Stimulated activated CD8-positive, alpha-beta memory T cell treated with anti-CD3 and anti-CD28 coated beads, Interleukin-15, amount 100 ng/mL, for 1 hour (primary cell): ENCODE results near the gene TKTL1.
"Not testable (repeated sequence)": the region's sequence is repeated elsewhere in the genome, so short reads cannot be mapped to it uniquely, and the experiment has no call there.

ENCODE experiments used
- DNase-seq: peaks from one replicate; pipeline ENCODE4 v3.0.0-alpha.2; 2020; ENCODE audit warnings: low read depth

TKTL1 gene

DNA sequence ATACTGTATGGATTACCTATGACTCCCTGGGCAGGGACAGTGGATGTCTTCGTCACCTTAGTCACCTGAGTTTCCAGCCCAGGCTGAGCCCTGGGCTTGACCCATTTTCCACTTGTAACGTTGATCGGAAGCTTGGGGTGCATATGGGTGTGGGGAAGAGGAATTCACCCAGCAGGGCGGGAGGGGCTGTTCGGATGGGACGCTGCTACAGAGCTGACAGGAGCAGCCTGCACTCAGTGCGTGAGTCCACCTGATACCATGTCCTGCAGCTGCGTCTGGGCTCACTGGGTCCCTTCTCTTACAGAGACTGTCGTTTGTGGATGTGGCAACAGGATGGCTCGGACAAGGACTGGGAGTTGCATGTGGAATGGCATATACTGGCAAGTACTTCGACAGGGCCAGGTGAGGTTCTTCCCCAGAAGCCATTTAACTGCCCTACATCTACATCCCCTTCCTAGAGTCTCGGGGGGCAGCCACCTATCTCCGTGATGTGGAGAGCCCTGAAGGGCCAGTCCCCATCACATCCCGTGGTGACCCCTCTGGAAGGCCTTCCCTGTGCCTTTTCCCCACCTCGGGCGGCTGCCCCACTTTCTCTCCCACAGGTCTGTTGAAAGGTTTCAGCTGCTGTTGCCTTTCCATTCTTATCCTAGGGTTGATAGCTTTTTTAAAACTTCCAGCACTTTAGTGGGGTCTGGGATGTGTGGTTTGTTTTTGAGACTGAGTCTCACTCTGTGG lies 13.6 kb downstream of the TKTL1 start:
- DNase-seq: no peak

DNA sequence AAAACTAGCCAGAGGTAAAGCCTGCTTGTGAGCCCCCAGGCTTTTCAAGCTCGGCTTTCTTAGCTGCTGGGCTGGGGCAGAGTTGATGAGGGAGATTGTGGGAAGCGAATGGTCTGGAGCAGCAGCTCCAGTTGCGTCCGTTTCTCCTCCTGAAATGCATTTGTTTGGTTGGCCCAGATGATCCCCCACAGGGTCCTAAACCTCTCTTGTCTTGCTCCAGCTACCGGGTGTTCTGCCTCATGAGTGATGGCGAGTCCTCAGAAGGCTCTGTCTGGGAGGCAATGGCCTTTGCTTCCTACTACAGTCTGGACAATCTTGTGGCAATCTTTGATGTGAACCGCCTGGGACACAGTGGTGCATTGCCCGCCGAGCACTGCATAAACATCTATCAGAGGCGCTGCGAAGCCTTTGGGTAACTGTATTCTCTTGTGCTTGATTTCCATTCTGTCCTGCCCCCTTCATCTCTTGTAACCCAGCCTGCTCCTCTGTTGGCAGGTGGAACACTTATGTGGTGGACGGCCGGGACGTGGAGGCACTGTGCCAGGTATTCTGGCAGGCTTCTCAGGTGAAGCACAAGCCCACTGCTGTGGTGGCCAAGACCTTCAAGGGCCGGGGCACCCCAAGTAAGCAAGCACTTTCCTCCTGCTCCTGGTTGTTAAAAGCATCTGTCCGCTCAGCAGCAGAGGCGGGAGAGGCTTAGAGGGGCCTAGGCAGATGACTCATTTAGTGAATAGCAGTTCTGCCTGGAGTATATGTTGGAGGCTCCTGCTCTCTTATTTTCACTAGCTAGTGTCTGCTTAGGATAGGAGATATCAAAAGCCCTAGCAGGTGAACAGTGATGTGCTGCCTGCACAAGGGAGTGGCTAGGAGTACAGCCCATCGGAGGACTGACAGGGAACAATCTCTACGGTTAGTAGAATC lies 15.3 kb downstream of the TKTL1 start:
- DNase-seq: no peak

DNA sequence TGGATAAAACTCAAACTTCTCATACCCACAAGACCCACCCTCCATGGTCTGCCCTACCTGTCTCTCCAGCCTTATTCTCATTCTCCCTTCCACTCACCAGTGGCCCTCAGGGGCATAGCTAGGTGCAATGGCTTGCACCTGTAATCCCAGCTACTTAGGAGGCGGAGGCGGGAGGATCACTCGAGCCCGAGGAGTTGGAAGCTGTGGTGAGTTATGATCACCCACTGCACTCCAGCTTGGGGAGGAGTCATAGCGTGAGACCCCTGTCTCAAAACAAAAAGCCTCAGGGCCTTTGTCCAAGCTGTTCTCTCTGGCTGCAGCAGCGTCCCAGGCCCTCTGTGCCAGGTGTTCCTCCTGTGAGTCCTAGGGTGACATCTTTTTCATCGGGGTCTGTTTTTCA lies 16.5 kb downstream of the TKTL1 start:
- DNase-seq: no peak

DNA sequence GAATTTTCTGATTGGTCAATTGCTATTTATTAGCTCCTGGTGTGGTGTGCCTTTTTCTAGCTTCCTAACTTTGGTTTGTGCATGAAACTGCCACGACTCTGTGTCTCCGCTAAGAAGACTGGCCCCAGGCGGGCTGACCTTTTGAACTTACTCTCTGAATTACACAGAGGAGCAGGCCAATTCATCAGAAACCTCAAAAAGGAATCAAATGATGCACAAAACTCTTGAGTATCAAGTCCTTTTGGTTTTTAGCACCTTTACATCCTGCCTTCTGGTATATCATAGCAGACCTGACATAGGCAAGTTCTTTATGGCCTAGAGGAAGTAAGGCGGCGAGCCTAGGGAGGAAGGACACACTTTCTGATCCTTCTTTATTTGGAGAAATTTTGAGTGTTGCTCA lies 17.6 kb downstream of the TKTL1 start:
- no peak for DNase-seq

DNA sequence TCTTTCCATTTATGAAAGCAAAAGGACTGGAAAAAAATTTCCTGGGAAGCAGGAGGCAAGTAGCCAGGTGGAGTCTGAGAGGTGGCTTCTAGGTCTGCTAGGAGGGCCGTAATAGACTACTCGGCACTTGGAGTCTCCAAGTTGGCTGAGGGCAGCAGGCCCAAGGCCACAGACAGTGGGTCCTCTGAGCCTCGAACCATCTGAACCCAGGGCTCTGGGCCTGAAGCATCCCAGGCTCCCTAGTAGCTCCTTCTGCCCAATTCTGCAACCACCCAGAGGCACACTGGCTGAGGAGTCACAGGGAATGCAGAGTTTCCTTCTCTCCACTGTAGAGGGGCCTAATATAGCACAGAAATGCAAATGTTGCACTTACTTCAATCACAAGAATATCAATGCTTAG lies 19.8 kb downstream of the TKTL1 start:
- no peak for DNase-seq

DNA sequence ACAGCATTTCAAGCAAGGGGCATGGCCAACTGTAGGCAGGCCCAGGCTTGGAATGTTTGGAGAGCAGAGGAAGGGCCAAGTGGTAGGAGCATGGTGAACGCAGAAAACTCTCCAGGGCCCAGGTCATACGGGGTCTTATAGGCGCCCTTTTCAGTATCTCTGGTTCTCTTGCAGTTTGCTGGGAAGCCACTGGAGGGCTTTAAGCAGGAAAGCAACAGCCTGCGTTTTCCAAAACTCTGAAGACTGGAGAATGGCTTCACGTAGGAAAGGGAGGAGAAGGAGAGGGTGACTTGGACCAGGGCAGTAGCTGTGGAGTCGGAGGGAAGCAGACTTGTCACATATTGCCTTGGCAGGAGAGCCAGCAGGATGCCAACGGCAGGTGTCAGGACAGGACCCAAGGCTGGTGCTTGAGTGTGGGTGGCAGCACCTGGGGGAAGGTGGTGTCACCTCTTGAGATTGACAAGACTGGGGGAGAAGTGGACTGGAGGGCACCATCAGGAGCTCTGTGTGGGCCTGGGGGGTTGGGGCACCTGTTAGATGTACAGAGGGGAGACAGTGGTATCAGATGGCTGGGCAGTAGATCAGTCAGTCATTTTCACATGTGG lies 21.9 kb downstream of the TKTL1 start:
- DNase-seq: no peak

DNA sequence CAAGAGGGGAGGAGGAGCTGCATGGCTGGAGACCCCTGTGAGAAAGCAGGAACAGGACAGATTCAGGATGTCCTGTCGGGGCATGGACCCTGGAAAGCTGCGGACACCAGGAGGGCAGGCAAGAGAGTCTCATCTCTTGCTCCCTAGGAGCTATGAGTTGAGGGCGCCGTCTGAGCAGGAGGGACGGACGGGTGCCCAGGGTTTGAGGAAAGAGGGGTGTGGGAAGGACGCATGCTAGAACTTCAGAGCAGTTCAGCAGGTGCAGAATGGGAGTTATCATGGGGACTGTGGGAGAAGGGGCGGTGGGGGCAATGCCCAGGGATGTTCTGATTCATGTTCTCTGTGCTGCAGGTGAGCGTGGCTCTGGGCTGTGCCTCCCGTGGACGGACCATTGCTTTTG lies 24.8 kb downstream of the TKTL1 start:
- DNase-seq: no peak

DNA sequence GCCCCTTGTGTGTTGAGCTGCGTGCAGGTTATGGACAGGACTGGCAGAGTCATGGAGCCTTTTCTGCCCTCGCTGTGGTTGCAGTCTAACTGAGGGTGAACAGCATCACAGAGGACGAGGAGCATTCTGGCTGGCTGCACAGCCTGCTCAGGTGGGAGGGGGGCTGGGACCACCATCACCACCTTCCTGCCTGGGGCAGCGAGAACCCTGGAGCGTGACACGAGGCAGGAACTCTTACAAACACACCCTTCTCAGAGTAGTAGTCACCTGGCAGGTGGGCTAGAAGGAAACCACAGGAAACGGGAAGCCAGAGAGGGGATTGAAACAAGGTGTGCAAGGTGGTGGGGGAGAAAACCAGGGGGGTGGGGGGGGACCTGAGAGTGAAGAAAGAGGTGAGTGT lies 25.6 kb downstream of the TKTL1 start:
- DNase-seq: no peak

DNA sequence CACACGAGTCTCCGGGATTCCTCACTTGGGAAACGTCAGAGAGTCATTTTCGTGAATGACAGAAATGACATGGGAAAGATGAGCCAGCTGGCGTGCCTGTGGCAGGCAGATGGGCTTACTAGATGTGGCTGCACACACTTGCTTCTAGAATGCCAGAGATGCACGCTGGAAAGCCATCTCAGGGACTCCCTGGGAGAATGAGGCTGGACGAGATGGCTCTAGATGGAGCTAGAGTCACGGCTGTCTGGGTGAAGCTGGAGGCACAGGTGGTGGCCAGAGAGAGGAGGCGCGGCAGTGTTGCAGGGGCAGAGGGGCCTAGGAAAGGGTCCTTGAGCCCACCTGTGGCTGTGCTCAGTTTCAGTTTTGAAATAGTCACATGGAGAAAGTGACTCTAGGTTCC lies 26.0 kb downstream of the TKTL1 start:
- DNase-seq: no peak

DNA sequence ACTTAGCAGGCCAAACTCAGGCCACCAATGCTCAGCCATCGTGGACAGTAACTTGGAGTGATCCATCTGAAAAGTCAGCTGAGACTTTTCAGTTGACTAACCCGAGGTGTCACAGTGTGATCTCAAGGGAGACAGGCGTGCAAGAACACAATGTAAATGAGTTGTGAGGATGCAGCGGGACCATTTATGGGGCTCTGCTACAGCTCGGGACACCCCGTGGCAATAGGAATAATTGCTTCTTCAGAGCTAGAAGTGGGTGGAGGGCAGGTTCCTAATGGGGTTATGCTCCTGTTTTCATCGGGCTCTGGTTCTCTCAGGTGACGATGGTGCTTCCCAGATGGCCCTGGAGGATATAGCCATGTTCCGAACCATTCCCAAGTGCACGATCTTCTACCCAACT lies 27.3 kb downstream of the TKTL1 start:
- DNase-seq: no peak

DNA sequence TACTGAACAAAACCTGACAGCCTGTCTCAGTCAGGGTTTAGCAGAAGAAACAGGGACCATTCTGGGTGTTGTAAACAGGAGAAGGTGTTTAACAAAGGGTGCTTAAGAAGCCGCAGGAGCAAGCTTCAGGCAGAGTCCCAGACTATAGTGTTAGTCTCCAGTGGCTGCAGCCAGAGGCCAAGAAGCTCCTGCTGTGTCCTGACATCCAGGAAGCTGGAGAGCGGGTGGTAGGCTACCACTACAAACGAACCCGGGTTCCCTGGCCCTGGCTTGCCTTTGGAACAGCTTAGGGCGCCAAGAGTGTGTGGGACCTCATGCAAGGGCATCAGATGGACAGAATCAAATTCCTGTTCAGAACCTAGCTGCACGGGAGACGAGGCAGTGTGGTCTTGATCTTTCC lies 27.9 kb downstream of the TKTL1 start:
- no peak for DNase-seq

DNA sequence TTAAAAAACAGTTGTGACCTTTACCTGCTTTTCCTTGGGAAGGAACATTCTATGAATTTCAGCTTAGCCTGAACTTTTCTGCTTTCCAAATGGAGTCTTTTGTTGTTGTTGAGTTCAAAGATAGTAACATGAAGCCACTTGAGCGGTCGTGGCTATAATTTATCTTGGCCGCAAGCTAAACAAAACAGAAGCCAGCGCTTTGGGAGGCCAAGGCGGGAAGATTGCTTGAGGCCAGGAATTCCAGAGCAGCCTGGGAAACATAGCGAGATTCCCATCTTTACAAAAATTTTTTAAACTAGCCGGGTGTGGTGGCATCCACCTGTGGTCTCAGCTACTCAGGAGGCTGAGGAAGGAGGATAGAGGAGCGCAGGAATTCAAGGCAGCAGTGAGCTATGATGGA lies 29.9 kb downstream of the TKTL1 start:
- DNase-seq: no peak

DNA sequence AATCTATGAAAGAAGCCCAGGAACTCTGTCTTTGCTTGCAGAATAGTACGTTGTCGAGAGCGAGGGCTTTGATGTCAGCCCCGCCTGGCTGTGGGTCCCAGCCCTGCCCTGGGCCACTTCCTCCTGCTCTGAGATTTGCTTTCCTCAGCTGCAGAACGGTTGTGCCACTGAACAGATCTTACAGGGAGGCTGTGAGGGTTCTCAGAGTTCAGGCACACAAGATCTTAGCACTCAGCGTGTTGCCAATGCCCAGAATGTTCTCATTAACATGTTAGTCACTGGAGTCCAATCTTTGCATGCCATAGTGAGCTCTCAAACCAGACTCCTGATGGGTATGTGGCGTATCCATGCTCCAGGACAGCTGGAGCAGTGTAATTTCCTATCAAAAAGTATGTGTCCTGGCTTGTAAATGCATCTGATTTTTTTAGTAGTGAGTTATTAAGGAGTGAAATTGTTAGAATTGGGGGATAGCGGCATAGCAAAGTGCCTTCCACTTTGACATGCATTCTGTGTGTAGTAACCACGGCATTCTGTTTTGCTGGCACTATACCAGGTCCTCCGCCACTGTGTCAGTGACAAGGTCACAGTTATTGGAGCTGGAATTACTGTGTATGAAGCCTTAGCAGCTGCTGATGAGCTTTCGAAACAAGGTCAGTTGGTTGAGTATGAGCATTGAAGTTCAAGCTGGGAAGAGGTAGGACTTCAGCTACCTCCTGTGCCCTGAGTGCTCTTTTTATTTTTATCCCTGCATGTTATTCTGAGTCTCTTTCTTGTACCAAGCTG lies 31.6 kb downstream of the TKTL1 start:
- no peak for DNase-seq

DNA sequence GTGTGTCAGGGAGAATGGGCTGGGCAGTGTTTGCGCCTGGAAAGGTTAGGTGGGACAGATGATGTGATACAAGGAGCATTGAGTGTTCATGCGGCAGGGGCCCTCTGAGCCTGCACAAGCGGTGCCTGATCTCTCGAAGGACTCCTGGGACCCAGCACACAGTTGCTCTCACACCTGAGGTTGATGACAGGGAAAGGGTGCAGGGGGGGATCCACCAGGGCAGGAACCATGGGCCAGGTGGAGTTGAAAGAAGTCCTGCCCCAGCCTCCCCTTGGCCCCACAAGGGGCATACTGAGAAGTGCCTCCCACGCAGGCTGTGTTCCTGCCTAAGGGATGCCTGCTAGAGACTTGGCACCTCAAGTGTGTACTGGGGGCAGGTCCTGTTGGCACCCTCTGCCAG lies 33.1 kb downstream of the TKTL1 start:
- no peak for DNase-seq

DNA sequence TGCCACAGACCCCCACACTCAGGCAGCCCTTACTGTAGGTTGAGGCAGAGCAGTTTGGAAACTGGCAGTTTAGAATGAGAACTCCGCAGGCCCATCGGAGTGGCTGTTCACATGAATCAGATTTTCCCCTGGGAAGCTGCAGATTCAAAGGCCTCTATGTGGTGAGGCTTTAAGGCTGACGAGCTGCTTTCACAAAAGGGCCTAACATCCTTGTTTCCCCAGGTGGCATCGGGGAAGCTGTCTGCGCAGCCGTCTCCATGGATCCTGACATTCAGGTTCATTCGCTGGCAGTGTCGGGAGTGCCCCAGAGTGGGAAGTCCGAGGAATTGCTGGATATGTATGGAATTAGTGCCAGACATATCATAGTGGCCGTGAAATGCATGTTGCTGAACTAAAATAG lies 33.7 kb downstream of the TKTL1 start:
- no peak for DNase-seq

DNA sequence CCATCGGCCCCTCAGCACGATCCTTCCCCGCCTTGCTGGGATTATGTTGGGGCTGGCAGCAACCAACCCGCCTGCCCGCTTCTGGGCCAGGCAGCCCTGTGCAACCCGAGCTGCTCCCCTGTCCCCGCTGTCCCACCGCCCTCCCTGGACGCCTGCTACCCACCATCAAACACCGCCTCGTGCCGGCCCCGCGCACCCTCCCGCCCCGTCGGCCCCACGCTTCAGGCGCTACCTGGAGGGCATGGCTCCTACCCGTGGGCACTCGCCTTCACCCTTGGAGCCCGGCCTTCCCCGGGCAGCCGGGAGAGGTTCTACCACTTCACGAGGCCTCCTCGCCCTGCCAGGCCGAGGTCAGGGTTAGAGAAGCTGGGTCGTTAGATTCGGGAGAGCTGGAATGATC lies 37.0 kb downstream of the TKTL1 start:
- no peak for DNase-seq

DNA sequence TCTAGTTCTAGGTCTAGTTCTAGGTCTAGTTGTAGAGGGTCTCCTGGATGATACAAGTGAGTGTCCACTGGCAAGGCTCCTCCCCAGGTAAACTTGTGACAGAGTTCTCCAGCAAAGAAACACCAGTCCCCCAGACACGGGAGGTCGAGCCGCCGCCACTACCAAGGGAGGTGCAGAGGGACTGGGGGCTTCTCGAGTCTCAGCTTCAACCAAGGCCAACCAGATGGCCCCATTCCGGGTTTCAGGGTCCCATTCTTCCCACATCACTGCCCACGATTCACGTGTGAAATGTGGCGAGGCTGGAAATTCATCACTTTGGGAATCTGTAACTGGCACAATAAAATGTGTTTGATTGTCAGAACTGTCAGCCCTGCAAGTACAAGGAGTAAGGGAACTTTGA lies 37.5 kb downstream of the TKTL1 start:
- DNase-seq: no peak

DNA sequence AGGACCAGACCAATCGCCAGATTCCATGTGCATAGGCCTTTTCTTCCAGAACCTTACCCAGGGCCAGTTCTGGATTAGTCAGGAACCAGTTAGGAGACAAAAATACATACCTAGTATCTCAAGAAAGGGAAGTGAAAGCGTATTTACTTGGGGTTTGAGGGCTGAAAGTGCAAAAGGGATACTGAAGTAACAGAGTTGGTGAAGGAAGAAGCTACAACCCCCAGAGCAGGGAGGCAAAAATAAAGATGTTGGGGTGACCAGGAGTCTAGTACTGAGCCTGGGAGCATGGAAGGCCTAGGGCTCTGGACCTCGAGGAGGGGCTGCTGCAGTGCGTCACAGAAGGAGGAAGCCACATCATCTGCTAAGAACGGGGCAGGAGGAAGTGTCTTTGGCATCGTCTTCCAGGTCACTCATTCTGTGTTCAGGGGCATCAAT lies 38.3 kb downstream of the TKTL1 start:
- DNase-seq: no peak

DNA sequence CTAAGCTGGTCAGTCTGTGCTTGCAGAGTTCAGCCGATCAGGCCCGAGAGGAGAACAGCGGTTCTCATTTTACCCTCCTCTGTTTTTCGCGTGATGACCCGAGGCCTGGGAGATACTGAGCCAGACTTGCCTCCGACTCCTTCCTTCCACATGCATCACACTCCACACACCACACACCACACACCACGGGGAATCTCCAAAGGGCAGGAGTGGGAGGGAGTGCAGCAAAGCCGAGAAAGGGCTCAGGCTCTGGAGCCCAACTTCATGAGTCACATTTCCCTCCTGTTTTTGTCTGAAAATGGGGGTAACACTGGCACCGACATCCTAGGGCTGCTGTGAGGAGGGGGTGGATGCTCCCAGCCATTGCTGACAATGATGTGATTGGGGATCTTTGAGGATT lies 38.9 kb downstream of the TKTL1 start:
- DNase-seq: no peak

DNA sequence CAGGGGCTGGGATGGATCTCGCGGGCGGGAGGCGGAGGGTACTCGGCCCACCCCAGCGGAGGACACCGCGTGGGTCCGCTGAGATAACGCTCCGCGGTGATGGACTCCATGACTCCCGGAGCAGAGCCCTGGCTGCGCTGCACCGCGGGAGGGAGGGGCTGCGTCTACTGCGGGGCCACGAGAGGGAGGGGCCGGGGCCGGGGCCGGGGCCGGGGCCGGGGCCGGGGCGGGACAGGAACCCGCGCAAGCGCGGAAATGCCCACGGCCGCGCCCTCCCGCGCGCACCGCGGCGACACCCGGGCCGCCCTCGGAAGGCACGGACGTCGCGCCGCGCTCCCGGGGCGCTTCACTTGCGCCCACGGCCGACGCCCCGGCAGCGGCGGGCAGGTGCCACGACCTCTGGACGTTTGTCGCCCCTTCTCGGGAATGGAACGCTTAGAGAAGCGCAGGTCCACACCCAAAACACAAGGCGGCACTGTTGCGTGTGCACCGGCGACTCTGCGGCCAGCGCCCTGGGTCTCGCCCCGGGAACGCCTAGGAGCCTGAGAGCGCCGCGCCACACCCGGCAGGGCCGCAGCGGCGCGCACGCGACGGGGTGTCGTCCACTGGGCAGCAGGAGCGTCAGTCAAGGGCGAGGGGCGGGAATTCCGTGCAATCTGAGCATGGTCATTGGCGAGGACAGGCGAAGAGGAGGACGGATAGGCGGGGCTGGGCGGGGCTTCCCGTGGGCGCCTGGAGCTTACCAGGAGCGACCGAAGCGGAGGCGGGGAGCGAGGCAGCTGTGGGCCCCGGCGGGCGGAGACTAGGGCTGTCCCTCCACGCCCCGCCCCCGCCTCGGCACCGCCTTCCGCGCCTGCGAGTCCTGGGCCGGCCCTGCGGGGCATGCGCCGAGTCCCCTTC lies 46.1 kb downstream of the TKTL1 start:
- not testable (repeated sequence) for DNase-seq

DNA sequence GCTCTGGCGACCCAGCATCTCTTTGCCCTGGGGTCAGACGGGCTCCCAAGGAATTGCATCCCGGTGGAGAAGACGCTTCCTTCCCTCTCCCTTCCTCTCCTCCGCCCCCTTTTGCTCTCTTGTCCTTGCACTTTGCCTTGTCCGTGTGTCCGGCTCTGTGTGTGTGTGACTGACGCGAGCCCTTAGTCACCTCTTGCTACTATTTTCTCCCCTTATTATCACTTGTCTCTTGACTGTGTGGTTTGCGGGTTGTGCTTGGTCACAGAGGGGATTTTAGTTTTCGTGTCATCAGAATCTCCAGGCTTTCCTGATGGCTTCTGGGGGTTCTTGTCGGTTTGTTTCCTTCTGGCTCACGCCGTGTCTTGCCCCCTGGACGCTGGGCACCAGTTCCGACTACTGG lies 47.5 kb downstream of the TKTL1 start:
- DNase-seq: not testable (repeated sequence)
